Measurements from ENCODE around the gene FECH. TPM values are rescaled to one million over a fixed set of nuclear protein-coding genes. Genes with fewer than 3 reads are reported as not detected.

Gene FECH
- 31.1 and 35.1 TPM in 2 replicates for total RNA-seq

GRCh38 chr18:57586251-57587049, at the start of gene FECH:
FECH (minus strand) TSS chr18:57586702; CDS start chr18:57586620, 82 bp downstream.

Other genes with a start within 250 kb of the FECH start
- not detected in 2 replicates for gene ST8SIA3, start 234.1 kb downstream of the FECH start, total RNA-seq
- gene ONECUT2, start 151.3 kb downstream of the FECH start, total RNA-seq = under 0.01 TPM in 2 replicates
- 80.7 and 110 TPM in 2 replicates for gene NARS1, start 35.1 kb upstream of the FECH start, total RNA-seq
- 19.5 and 23.5 TPM in 2 replicates for gene ATP8B1, start 216.6 kb upstream of the FECH start, total RNA-seq